VCaP (cell line): ENCODE results near the gene SNAPC4.
A peak's percentile ranks its signal among the peaks of the same experiment; 100 is the strongest.

Experiments used
- H3K27ac ChIP-seq: fragments of 450-650 bp; 2 replicates; pipeline ENCODE4 v1.5.1; 2017
- TF ChIP-seq, protein P1 (sequence below): fragments of 450-650 bp; conservative IDR thresholded peaks from 2 replicates; pipeline ENCODE4 v1.5.1; 2017; ENCODE audit warnings: mild to moderate bottlenecking, moderate library complexity

The SNAPC4 gene

DNA sequence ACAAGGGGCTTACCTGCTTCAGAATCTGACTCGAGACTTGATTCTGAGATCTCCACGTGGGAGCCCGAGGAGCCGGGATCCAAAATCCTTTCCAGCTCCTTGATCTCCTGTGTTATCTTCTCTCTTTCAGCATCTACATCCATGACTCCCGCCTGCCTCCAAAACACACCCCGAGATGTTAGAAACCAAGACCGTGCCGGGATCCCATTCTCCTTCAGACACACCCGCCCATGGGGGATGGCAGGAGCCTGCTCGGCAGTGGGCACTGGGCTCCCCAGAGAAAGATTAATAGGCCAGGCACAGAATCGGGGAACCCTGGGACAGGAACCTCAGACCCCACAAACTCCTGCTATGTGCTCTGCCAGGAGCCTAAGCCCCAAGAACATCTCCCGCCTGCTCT, 1.7 kb downstream of the SNAPC4 start:
- peak overlapping the region; percentile 98 for H3K27ac ChIP-seq

DNA sequence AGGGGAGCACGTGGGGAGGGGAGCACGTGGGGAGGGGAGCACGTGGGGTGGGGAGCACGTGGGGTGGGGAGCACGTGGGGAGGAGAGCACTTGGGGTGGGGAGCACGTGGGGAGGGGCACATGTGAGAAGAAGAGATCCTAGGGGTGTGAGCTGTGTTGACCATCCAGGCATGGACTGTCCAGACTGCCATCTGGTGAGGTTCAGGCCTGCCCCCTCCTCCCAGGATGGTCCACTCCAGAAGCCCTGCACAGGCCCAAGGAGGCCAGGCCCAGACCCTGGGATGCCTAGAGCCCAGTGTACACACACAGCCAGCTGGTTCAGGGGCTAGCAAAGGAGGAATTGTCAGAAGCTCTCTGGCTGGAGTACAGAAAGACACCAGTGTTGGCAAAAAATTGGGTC, 2.3 kb downstream of the SNAPC4 start:
- H3K27ac ChIP-seq: peak overlapping the region; percentile 98
- TF ChIP-seq, protein P1, sequence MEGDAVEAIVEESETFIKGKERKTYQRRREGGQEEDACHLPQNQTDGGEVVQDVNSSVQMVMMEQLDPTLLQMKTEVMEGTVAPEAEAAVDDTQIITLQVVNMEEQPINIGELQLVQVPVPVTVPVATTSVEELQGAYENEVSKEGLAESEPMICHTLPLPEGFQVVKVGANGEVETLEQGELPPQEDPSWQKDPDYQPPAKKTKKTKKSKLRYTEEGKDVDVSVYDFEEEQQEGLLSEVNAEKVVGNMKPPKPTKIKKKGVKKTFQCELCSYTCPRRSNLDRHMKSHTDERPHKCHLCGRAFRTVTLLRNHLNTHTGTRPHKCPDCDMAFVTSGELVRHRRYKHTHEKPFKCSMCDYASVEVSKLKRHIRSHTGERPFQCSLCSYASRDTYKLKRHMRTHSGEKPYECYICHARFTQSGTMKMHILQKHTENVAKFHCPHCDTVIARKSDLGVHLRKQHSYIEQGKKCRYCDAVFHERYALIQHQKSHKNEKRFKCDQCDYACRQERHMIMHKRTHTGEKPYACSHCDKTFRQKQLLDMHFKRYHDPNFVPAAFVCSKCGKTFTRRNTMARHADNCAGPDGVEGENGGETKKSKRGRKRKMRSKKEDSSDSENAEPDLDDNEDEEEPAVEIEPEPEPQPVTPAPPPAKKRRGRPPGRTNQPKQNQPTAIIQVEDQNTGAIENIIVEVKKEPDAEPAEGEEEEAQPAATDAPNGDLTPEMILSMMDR: no peak

More for the DNA sequence above, 1.7 kb downstream of the SNAPC4 start:
- TF ChIP-seq, protein P1: no peak

DNA sequence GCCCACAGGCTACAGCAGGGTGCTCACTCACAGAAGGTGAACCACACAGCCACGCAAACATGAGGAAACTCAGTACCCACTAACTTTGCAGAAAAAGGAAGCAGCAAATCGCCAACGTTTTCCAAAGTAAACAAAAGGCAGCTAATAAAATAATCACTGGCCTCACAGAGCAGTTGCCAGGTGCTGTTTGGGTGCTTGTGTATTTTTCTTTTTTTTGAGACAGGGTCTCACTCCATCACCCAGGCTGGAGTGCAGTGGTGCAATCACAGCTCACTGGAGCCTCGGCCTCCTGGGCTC, 3.8 kb downstream of the SNAPC4 start:
- peak overlapping the region; percentile 98 for H3K27ac ChIP-seq
- TF ChIP-seq, protein P1: no peak

DNA sequence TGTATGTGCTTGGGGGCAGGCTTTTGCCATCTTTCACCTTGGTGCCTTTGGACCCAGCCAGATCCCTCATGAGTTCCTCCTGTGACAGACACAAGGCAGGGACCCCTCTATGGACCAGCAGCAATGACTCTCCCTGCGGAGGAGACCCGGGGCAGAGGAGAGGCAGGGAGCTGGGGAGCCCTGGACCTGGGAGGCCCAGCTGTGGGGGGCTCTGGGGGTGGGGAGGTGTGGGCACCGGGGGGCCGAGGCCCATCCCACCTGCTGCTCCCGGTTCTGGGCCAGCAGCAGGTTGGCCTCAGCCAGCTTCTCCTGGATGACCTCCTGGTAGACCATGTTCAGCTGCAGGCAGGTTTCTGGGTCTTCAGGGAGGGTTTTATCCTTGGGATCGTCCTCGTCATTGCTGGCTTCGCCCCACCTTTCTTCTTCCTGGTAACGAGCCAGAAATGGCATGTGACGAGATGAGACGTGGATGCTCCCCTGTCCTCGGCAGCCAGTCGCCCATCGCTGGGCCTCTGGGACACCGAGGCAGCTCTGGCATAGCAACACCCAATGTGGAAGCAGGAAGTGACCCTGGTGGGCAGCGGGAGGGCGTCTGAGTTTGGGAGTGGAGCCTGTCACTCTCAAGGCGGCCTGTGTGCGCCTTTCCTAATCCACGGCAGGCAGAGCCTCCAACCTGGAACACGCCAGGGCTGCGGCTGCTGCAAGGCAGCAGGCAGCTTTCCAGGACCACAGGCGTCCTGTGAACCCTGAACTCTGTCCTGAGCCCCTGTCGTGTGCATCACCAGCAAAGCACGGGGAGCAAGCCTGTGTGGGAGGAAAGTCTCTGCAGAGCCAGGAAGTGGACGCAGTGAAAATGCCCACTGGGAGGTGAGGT, 4.4 kb downstream of the SNAPC4 start:
- H3K27ac ChIP-seq: peak overlapping the region; percentile 98
- TF ChIP-seq, protein P1: no peak

DNA sequence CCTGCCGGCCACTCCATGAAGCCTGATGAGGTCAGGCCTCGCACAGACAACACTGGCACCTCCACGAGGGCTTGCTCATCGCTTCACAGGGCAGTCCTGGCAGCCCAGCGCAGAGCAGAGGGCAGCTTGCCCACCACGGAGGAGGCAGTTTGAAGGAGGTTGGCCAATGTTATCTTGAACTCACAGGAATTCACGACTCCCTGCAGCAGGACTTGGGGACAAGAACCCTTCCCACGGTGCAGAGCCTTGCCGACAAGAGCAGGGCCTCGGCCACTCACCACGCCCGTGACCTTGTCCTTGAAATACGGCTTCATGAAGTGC, 5.0 kb downstream of the SNAPC4 start:
- peak overlapping the region; percentile 98 for H3K27ac ChIP-seq
- TF ChIP-seq, protein P1: no peak

DNA sequence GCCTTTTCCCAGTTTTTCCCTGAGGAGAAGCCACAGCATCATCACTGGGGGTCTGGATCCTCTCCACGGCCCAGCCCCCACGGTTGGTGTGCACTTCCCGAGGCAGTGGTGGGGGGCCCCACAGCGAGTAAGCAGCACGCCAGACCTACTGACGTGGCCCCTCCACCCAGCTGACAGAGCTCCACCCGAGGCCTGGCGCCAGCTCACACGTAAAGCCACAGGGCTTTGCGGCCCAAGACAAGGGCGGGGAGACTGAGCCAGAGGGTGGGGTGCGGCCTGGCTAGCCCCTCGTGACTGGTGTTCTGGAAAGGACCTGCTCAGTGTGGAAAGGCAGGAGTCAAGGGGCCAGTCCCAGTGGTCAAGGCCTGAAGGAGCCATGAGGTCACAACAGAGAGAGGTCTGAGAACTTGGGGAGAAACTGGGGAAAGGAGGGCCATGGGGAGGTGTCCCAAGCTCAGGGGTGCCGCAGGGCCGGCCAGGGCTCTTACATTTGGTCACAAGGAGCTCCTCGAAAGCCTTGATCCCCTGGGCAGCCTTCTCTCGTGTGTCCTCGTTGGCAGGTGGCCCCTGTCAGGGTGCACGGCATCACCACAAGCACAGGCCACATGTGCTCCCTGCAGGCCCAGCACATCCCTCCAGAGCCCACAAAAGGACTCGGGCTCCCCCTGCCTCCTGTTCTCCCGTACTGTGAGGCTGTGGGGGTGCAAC, 5.5 kb downstream of the SNAPC4 start:
- TF ChIP-seq, protein P1: no peak
- peak overlapping the region; percentile 98 for H3K27ac ChIP-seq

DNA sequence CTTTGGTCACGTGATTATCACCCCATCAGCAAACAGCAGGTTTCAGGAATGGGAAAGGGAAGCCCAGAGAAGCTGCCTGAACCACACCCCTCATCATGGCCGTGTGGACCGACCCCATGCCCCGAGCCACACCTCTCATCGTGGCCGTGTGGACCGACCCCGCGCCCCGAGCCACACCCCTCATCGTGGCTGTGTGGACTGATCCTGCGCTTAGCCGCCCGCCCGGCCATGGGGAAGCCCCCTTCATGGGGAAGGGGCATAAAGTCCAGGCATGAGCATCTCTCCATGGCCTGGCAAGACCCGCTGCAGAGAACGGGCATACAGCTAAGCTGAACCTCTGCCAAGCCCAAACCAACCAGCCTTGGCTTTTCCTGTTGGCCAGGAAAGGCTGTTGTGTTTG, 6.4 kb downstream of the SNAPC4 start:
- H3K27ac ChIP-seq: peak overlapping the region; percentile 98
- TF ChIP-seq, protein P1: no peak
